SK-N-MC (cell line): ENCODE results near the gene RNF31.

ENCODE experiments used
- EZH2 ChIP-seq: fragments of 200-600 bp; sonication (generic); IDR thresholded peaks from one replicate; pipeline ENCODE4 v1.6.1; 2017; ENCODE audit warnings: antibody characterized with exemption
- FOXP2 ChIP-seq: optimal IDR thresholded peaks from 2 replicates; pipeline ENCODE3; 2011; ENCODE audit warnings: mild to moderate bottlenecking, moderate library complexity; ENCODE audit not compliant: insufficient read depth; ENCODE audit errors: extremely low read length, control extremely low read depth
- POLR2AphosphoS5 ChIP-seq: IDR thresholded peaks from 2 replicates; pipeline ENCODE4 v1.6.1; 2012; ENCODE audit warnings: mild to moderate bottlenecking, low read depth, low read length, borderline replicate concordance

DNA sequence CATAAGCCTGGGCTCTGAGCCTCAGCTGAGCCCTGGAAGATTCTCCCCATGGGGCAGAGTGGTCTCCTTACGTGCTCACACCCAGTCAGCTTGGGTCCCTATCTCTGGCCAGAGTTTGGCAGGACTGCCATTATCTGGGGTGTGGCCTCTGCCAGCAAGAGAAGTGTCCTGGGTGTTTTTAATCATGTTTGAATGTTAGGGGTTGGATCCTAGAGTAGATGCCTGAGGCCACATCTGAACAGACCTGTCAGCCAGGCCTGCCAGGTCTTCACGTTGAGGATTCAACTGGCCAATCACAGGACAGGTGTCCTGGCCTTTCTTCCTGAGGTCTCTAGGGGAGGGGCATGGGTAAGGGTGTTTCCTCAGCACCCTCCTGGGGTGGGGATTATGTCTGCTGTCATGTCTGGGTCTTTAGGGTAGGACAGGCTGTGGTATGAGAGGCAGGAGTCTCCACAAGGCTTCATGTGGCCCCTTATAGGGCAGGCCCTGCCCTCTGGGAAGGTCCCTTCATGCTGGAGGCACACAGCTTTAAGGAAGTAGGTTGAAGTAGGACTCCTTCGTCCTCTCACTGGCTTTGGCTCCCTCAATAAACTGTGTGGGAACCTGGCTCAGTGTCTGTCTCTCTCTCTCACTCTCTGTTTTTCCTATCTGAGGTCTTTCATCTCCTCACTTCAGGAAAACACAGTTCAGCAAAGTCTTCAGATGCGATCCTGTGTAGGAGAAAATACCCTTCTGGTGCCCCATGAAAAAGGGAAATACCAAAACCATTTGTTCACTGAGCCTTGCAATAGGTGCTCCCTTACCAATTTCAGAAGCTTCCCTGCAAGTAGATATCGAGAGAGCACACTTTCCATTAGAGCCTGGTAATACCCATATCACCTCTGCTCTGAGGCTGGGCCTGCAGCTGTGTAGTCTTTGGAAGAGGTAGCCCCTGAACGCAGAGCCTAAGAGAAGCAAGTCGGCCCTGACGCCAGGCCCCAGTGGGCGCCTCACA lies 23.6 kb upstream of the RNF31 start:
- TF ChIP-seq POLR2AphosphoS5 (no peak), EZH2 (no peak), FOXP2 (no peak)
